ENCODE results near the gene FNBP1L.

DNA sequence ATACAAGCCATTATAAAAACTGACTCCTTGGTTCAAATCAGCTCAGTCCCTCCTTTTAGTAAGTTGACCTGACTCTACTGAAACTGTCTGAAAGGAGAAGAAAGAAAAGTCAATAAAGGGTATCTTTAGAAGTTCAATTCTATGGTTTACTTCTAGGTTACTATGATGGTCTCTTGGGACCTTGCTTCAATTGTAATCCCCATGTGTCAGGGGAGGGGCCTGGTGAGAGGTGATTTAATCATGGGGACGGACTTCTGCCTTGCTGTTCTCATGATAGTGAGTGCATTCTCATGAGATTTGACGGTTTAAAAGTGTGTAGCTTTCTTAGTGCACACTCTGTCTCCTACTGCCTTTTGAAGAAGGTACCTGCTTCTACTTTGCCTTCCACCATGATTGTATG is 31.7 kb upstream of the FNBP1L start:
- TF ChIP-seq, protein P1, sequence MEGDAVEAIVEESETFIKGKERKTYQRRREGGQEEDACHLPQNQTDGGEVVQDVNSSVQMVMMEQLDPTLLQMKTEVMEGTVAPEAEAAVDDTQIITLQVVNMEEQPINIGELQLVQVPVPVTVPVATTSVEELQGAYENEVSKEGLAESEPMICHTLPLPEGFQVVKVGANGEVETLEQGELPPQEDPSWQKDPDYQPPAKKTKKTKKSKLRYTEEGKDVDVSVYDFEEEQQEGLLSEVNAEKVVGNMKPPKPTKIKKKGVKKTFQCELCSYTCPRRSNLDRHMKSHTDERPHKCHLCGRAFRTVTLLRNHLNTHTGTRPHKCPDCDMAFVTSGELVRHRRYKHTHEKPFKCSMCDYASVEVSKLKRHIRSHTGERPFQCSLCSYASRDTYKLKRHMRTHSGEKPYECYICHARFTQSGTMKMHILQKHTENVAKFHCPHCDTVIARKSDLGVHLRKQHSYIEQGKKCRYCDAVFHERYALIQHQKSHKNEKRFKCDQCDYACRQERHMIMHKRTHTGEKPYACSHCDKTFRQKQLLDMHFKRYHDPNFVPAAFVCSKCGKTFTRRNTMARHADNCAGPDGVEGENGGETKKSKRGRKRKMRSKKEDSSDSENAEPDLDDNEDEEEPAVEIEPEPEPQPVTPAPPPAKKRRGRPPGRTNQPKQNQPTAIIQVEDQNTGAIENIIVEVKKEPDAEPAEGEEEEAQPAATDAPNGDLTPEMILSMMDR (IDR thresholded peaks at IDR 0.05): no peak
- no peak for TF ChIP-seq EZH2phosphoT487 (IDR thresholded peaks at IDR 0.05)

Data from neural progenitor cell (in vitro differentiated cells).